SK-N-SH treated with all-trans-retinoic acid at 6 μM for 48 hours (cell line): Measurements from ENCODE around the gene TRIM44.

ENCODE experiments used
- ATAC-seq: fragments of 200-7000 bp; cut with Tn5 transposase; 3 replicates; pipeline ENCODE4 v1.9.1; 2020; ENCODE audit warnings: mild to moderate bottlenecking, moderate library complexity
- CSDC2 ChIP-seq: fragments of 250-450 bp; sonication (Bioruptor Pico); IDR thresholded peaks from 2 replicates; pipeline ENCODE4 v1.5.0; 2020; ENCODE audit warnings: mild to moderate bottlenecking, moderate library complexity
- ISL1 ChIP-seq: fragments of 250-450 bp; sonication (Bioruptor Pico); IDR thresholded peaks from 2 replicates; pipeline ENCODE4 v2.1.2; 2022; ENCODE audit warnings: mild to moderate bottlenecking, moderate library complexity
- PPARA ChIP-seq: fragments of 250-450 bp; sonication (Bioruptor Pico); IDR thresholded peaks from 2 replicates; pipeline ENCODE4 v1.5.0; 2020; ENCODE audit warnings: mild to moderate bottlenecking, borderline replicate concordance
- SNAI2 ChIP-seq: fragments of 250-450 bp; sonication (Bioruptor Pico); IDR thresholded peaks from 2 replicates; pipeline ENCODE4 v1.5.0; 2020; ENCODE audit warnings: mild to moderate bottlenecking, moderate library complexity
- TCF4 ChIP-seq: fragments of 250-450 bp; sonication (Bioruptor Pico); IDR thresholded peaks from 2 replicates; pipeline ENCODE4 v1.8.0; 2021; ENCODE audit warnings: mild to moderate bottlenecking, moderate library complexity, borderline replicate concordance
- TOX ChIP-seq: fragments of 250-450 bp; sonication (Bioruptor Pico); IDR thresholded peaks from 2 replicates; pipeline ENCODE4 v1.8.0; 2021; ENCODE audit warnings: mild to moderate bottlenecking, moderate library complexity, borderline replicate concordance
- ZC3H10 ChIP-seq: fragments of 250-450 bp; sonication (Bioruptor Pico); IDR thresholded peaks from 2 replicates; pipeline ENCODE4 v1.5.1; 2021; ENCODE audit warnings: mild to moderate bottlenecking, moderate library complexity
- ZNF565 ChIP-seq: fragments of 450-650 bp; formaldehyde crosslinking; conservative IDR thresholded peaks from 2 replicates; pipeline ENCODE4 v1.5.0; 2020; ENCODE audit warnings: low read depth, mild to moderate bottlenecking, moderate library complexity
- ZNF70 ChIP-seq: fragments of 450-650 bp; formaldehyde crosslinking; IDR thresholded peaks from 2 replicates; pipeline ENCODE4 v1.5.0; 2020; ENCODE audit warnings: mild to moderate bottlenecking, moderate library complexity
- TF ChIP-seq, protein P1 (sequence below): fragments of 250-450 bp; sonication (Bioruptor Pico); IDR thresholded peaks from 2 replicates; pipeline ENCODE4 v1.8.0; 2020; ENCODE audit warnings: mild to moderate bottlenecking, moderate library complexity, borderline replicate concordance
- TF ChIP-seq, protein P2 (sequence below): fragments of 250-450 bp; sonication (Bioruptor Pico); IDR thresholded peaks from 2 replicates; pipeline ENCODE4 v1.5.0; 2020; ENCODE audit warnings: mild to moderate bottlenecking, moderate library complexity

Gene TRIM44

DNA sequence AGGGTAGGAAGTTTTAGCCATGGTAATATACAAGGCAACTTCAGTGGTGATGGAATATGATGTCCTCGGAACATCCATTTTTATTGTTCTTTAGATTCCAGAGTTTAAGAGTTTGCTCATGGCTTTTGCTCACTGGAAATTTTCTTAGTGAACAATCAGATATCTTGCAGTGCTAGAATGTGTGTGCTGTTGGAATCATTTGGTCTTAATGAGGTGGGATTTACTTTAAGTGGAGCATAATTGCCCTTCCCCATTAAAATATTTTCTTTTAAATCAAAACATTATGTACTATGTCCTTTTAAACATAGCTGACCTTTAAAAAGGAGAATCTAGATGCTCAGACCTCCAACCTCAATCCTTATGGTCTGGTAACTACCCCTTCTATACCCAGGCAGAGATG is 204.0 kb downstream of the TRIM44 start:
- no peak for ATAC-seq
- TF ChIP-seq TOX (CRISPR knock-in tag) (no peak), CSDC2 (CRISPR knock-in tag) (no peak), TCF4 (CRISPR knock-in tag) (no peak), ZNF565 (CRISPR knock-in tag) (no peak), PPARA (CRISPR knock-in tag) (no peak), SNAI2 (no peak), ISL1 (CRISPR knock-in tag) (no peak), ZC3H10 (no peak), ZNF70 (CRISPR knock-in tag) (no peak)
- TF ChIP-seq, protein P1, sequence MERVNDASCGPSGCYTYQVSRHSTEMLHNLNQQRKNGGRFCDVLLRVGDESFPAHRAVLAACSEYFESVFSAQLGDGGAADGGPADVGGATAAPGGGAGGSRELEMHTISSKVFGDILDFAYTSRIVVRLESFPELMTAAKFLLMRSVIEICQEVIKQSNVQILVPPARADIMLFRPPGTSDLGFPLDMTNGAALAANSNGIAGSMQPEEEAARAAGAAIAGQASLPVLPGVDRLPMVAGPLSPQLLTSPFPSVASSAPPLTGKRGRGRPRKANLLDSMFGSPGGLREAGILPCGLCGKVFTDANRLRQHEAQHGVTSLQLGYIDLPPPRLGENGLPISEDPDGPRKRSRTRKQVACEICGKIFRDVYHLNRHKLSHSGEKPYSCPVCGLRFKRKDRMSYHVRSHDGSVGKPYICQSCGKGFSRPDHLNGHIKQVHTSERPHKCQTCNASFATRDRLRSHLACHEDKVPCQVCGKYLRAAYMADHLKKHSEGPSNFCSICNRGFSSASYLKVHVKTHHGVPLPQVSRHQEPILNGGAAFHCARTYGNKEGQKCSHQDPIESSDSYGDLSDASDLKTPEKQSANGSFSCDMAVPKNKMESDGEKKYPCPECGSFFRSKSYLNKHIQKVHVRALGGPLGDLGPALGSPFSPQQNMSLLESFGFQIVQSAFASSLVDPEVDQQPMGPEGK (CRISPR knock-in tag) = no peak
- TF ChIP-seq, protein P2, sequence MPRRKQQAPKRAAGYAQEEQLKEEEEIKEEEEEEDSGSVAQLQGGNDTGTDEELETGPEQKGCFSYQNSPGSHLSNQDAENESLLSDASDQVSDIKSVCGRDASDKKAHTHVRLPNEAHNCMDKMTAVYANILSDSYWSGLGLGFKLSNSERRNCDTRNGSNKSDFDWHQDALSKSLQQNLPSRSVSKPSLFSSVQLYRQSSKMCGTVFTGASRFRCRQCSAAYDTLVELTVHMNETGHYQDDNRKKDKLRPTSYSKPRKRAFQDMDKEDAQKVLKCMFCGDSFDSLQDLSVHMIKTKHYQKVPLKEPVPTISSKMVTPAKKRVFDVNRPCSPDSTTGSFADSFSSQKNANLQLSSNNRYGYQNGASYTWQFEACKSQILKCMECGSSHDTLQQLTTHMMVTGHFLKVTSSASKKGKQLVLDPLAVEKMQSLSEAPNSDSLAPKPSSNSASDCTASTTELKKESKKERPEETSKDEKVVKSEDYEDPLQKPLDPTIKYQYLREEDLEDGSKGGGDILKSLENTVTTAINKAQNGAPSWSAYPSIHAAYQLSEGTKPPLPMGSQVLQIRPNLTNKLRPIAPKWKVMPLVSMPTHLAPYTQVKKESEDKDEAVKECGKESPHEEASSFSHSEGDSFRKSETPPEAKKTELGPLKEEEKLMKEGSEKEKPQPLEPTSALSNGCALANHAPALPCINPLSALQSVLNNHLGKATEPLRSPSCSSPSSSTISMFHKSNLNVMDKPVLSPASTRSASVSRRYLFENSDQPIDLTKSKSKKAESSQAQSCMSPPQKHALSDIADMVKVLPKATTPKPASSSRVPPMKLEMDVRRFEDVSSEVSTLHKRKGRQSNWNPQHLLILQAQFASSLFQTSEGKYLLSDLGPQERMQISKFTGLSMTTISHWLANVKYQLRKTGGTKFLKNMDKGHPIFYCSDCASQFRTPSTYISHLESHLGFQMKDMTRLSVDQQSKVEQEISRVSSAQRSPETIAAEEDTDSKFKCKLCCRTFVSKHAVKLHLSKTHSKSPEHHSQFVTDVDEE (CRISPR knock-in tag) = no peak
